HG03558 (cell line): ENCODE data around the gene SLC38A3.

Source experiments
- ATAC-seq: cut with Tn5 transposase; IDR thresholded peaks from one replicate; pipeline ENCODE4 v1.9.1; 2021; ENCODE audit warnings: moderate number of reproducible peaks; ENCODE audit not compliant: unreplicated experiment; ENCODE audit errors: extremely low read depth

SLC38A3 gene

DNA sequence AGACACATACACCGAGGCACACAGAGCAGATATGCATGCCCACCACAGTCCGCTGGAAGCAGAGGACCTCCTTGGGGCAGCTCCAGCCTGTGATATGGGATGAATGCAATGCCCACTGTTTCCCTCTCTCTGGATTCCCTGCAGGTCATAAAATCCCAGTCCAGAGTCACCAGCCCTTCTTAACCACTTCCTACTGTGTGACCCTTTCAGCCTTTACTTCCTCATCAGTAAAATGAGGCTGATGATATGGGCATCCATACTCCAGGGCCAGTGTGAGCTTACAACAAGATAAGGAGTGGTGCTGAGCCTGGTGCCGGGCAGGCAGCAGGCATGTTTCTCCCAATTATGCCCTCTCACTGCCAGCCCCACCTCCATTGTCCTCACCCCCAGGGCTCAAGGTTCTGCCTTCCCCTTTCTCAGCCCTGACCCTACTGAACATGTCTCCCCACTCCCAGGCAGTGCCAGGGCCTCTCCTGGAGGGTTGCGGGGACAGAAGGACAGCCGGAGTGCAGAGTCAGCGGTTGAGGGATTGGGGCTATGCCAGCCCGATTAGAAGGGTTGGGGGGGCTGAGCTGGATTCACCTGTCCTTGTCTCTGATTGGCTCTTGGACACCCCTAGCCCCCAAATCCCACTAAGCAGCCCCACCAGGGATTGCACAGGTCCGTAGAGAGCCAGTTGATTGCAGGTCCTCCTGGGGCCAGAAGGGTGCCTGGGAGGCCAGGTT lies 14.0 kb upstream of the SLC38A3 start, which contains the start of gene GNAT1:
Gene GNAT1, plus strand, starts transcription at position 675 of the 725 bp plus-strand sequence. CDS start 116 bp downstream, outside the sequence.
- ATAC-seq, result no peak

DNA sequence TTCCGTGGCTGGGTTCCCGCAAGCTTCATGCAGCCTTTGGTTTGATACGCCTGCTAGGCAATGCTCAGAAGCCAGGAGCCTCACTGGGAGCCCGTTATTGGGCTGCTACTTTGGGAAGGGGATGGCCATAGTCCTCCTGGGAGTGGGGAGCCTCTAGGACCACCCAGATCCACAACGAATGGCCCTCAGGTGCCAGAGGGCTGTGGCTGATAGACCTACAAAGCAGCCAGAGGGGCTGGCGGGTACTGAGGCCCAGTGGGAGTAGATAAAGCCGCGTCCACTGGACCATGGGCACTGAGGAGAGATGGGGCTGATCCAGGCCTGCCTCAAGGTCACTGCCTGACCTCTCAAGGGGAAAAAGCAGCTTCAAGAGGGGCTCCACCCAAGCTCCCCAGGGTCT lies 12.9 kb upstream of the SLC38A3 start:
- no peak for ATAC-seq

DNA sequence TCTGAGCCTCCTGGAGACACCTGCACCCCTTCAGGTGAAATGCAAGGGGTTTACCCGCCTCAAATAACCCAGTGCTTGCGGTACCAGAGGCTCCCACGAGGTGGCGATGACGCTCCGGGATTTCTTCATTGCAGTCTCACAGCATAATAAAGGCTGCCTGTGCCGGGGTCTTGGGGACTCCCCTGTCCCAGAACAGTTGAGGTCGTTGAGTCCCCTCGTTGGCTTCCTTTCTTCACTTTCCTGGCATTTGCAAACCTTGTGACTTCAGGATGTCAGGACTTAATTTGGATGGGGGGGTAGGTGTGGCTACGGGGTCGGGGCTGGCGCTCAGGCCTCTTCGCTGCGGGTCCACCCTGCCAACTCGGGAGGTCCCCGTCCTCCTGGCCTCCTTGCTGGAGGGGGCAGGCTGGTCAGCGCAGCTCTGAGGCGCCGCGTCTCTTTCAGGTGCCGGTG lies 12.4 kb upstream of the SLC38A3 start:
- no peak for ATAC-seq

DNA sequence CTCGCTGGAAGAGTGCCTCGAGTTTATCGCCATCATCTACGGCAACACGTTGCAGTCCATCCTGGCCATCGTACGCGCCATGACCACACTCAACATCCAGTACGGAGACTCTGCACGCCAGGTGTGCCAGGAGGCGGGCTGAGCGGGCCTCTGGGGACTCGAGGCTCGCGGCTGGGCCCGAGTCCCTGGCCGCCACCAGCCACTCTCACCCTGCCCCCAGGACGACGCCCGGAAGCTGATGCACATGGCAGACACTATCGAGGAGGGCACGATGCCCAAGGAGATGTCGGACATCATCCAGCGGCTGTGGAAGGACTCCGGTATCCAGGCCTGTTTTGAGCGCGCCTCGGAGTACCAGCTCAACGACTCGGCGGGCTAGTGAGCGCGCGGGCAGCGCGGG lies 11.8 kb upstream of the SLC38A3 start:
- ATAC-seq, result no peak

- no peak for ATAC-seq
These were observed 11.3 kb upstream of the SLC38A3 start for GRCh38 chr3:50193746-50194127.

GRCh38 chr3:50194128-50194902 lies 10.8 kb upstream of the SLC38A3 start:
- no peak for ATAC-seq

GRCh38 chr3:50194903-50195500 lies 10.1 kb upstream of the SLC38A3 start:
- ATAC-seq, result no peak

GRCh38 chr3:50195501-50196252 lies 9.4 kb upstream of the SLC38A3 start:
- no peak for ATAC-seq

DNA sequence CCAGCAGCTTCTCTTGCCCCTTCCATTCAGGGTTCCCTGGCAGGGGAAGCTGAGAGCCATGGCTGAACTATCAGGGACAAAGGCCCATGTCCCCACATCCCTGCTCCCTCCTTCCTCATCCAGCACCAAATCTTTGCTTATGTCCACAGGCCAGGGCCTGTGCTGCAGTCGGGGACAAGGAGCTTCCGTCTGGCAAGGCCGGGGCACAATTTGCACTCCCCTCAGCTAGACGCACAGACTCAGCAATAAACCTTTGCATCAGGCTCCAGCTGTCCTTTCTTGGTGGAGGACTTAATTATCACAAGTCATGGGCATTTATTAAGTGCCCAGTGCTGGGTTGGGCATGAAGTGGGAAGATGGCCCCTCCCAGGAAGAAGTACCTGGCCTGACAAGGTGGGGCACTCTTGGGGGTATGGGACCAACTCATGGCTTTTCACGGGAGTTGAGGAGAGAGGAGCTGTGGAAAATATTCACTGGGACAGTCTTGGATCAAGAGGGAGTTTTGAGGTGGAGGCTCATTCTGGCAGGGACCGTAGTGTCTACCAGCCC lies 8.7 kb upstream of the SLC38A3 start:
- ATAC-seq, result no peak

DNA sequence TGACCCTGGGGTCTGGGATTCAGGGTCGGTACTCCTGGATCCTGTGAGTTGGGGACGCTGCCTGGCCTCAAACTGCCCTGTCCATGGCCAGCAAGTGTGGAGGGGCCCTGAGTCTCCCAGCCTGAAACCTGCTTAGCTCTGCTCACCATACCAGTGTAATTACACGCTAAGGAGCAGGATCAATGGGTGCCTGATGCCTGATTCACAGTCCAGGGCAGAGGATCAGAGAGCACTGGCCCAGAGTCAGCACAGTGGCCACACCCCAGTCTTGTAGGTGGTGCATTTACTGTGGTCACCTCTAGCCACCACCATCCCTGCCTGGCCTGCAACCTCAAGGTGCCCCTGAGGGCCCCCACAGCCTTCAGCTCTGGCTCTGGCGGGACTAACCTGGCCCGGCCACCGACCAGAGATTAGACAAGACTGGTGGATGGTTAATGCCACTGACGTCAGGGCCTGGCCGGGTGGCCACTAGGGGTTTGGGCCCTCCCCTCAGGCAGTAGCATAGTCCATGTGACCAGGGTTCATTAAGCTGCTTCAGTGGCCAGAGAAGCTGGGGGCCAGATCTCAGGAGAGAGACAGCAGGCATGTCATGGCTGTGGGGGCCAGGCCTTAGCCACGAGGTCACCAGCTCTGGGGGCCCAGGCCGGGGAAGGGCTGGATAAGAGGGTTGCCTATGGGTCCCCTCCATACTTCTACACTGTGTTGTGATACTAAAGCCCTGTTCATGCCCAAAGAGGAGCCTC lies 3.3 kb upstream of the SLC38A3 start:
- no peak for ATAC-seq

GRCh38 chr3:50202353-50203112 lies 2.5 kb upstream of the SLC38A3 start:
- ATAC-seq, result no peak

- no peak for ATAC-seq
These were observed 1.8 kb upstream of the SLC38A3 start for GRCh38 chr3:50203113-50203808.

- ATAC-seq, result no peak
These were observed 965 bp upstream of the SLC38A3 start for GRCh38 chr3:50203809-50204803.

GRCh38 chr3:50205413-50206276 lies 574 bp downstream of the SLC38A3 start:
- no peak for ATAC-seq

DNA sequence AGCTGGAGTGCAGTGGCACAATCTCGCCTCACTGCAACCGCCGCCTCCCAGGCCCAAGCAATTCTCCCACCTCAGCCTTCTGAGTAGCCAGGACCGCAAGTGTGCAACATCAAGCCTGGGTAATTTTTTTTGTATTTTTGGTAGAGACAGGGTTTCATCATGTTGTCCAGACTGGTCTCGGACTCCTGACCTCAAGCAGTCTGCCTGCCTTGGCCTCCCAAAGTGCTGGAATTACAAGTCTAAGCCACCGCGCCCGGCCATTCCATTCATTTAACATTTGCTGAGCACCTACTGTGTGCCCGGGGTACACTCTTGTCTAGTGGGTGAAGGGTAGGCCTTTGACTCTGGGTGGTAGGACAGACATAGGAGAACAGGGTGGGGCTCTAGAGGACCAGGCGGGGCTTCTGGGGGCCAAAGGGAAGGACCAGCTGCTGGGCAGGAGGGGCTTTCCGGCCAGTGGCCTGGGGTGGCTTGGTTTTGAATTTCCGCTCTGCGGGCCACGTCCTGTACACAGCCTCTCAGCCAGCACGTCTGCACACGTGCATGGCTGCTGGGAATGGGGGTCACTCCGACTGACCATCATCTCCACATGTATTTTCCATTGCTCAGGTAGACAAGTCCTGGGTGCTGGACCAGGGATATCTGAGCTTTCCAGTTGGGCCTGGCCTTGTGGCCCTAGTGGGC lies 2.4 kb downstream of the SLC38A3 start:
- ATAC-seq, result no peak
